OCI-M2 (cell line): Measurements from ENCODE around the gene IFT74.
"Not testable (repeated sequence)": the region's sequence is repeated elsewhere in the genome, so short reads cannot be mapped to it uniquely, and the experiment has no call there.

Source experiments
- DNase-seq: peaks from one replicate; lab custom pipeline; 2025; ENCODE audit not compliant: unreplicated experiment; lab: John Stamatoyannopoulos, UW

Gene IFT74

GRCh38 chr9:27065288-27065687, 109.1 kb downstream of the IFT74 start:
- no peak for DNase-seq

- no peak for DNase-seq
Measured at GRCh38 chr9:27073841-27074728, 117.9 kb downstream of the IFT74 start.

- no peak for DNase-seq
Measured at GRCh38 chr9:27078685-27079084, 122.5 kb downstream of the IFT74 start.

GRCh38 chr9:27085456-27085855, 129.2 kb downstream of the IFT74 start:
- no peak for DNase-seq

- DNase-seq: no peak
Measured at GRCh38 chr9:27086818-27087680, 130.8 kb downstream of the IFT74 start.

GRCh38 chr9:27088981-27089380, 132.8 kb downstream of the IFT74 start:
- DNase-seq: no peak

GRCh38 chr9:27089706-27090105, 133.5 kb downstream of the IFT74 start:
- DNase-seq: no peak

- no peak for DNase-seq
Measured at GRCh38 chr9:27090231-27090630, 134.0 kb downstream of the IFT74 start.

GRCh38 chr9:27090711-27091110, 134.5 kb downstream of the IFT74 start:
- DNase-seq: no peak

GRCh38 chr9:27092496-27092895, 136.3 kb downstream of the IFT74 start:
- not testable (repeated sequence) for DNase-seq

- DNase-seq: not testable (repeated sequence)
Measured at GRCh38 chr9:27093384-27094067, 137.3 kb downstream of the IFT74 start.

- DNase-seq: no peak
Measured at GRCh38 chr9:27094640-27095298, 138.6 kb downstream of the IFT74 start.

GRCh38 chr9:27107241-27107640, 151.0 kb downstream of the IFT74 start:
- no peak for DNase-seq

- DNase-seq: no peak
Measured at GRCh38 chr9:27108981-27109541, 152.8 kb downstream of the IFT74 start, which contains the start of gene TEK. Gene TEK, plus strand, starts transcription at chr9:27109225. Its CDS starts 366 bp downstream, at chr9:27109591.

- no peak for DNase-seq
Measured at GRCh38 chr9:27109621-27110020, 153.4 kb downstream of the IFT74 start.

- no peak for DNase-seq
Measured at GRCh38 chr9:27110181-27110580, 154.0 kb downstream of the IFT74 start.

- DNase-seq: no peak
Measured at GRCh38 chr9:27112235-27112634, 156.0 kb downstream of the IFT74 start.
